ENCODE data around the gene GPR25.

The GPR25 gene

DNA sequence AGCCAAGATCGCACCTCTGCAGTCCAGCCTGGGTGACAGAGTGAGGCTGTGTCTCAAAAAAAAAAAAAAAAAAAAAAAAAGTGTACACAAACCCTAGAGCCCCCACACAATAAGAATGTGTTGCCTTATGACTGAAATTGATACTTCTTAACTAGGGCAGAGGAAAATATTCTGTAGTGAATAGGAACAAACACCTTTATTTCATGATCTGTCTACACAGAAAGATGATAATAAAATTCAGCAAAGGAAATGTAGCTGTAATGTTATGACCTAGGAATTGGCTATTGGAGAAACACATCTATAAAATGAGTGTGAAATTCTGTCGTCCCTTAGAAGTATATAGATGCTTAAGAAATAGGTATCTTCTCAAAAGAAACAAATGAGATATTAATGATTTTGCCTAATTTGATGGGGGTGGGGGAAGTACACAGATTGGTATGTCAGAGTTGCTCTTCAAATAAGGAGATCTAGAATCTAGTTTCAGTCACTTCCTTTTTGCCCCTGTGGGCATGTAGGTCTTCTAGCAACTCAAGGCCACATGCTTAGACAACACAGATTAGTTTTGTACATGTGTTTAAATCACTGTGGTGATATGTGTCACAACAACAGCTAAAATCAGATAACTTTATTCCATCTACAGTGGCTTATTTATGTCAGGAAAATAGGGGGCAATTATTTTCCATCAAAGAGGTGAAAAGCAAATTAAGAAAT, 10.7 kb upstream of the GPR25 start:
- TF ChIP-seq, protein P1, sequence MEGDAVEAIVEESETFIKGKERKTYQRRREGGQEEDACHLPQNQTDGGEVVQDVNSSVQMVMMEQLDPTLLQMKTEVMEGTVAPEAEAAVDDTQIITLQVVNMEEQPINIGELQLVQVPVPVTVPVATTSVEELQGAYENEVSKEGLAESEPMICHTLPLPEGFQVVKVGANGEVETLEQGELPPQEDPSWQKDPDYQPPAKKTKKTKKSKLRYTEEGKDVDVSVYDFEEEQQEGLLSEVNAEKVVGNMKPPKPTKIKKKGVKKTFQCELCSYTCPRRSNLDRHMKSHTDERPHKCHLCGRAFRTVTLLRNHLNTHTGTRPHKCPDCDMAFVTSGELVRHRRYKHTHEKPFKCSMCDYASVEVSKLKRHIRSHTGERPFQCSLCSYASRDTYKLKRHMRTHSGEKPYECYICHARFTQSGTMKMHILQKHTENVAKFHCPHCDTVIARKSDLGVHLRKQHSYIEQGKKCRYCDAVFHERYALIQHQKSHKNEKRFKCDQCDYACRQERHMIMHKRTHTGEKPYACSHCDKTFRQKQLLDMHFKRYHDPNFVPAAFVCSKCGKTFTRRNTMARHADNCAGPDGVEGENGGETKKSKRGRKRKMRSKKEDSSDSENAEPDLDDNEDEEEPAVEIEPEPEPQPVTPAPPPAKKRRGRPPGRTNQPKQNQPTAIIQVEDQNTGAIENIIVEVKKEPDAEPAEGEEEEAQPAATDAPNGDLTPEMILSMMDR (IDR thresholded peaks at IDR 0.05; ENCODE audit: low read depth, low read length) = no peak
- in situ Hi-C loops (cut with HindIII; ENCODE audit: low sequenced_read_pairs) = no loop called here
- no peak for DNase-seq (ENCODE audit: low read depth, low spot score)
- no peak overlapping the region for H3K4me3 ChIP-seq (ENCODE audit: low read depth, low read length)

DNA sequence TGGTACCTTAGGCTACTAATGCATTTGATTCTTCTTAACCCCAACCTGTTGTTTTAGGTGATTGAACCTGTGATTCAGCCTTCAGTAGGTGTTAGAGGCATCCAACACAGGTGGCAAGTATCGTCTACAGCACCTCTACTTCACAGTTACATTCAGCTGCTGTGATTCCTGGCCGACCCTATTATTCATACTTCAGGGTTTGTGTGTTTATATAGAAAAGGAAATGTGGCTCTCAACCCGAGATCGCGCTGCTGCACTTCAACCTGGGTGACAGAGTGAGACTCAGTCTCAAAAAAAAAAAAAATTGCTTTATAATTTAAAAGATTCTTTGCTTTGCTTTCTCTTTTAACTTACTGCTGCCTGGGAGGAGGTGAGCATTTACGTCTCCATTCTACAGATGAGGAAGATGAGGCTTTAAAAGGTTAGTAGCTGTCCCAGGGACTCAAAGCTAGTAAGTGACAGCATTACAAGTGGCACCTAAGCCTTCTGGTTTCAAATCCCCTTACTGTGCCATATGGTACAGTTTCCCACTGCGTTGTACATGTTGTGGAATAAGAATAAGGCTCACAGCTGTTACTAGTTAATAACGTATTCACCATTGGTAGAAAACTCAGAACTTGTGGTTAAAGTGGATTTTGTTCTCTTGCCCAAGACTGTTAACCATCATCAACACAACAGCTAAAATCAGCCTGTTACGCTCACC, 9.9 kb upstream of the GPR25 start:
- TF ChIP-seq, protein P1 (IDR thresholded peaks at IDR 0.05; ENCODE audit: low read depth, low read length) = no peak
- DNase-seq (ENCODE audit: low read depth, low spot score) = no peak
- in situ Hi-C loops (cut with HindIII; ENCODE audit: low sequenced_read_pairs) = no loop called here
- no peak overlapping the region for H3K4me3 ChIP-seq (ENCODE audit: low read depth, low read length)

DNA sequence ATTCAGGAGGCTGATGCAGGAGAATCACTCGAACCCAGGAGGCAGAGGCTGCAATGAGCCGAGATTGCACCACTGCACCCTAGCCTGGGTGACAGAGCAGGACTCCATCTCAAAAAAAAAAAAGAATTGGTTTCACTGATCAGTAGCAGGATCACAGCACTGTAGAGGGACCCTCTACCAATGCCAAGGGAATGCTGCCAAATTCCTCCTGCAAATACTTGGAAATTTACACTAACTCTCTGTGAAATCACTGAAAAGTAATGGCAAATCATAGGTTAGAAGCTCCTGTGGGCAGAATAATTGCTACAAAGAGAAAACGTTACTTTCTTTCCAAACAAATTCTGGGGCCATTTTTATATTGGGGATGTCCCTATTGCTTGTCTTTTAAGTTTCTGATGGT, 6.7 kb upstream of the GPR25 start:
- no peak overlapping the region for H3K4me3 ChIP-seq (ENCODE audit: low read depth, low read length)
- no peak for DNase-seq (ENCODE audit: low read depth, low spot score)
- TF ChIP-seq, protein P1 (IDR thresholded peaks at IDR 0.05; ENCODE audit: low read depth, low read length) = no peak
- in situ Hi-C loops (cut with HindIII; ENCODE audit: low sequenced_read_pairs) = no loop called here

DNA sequence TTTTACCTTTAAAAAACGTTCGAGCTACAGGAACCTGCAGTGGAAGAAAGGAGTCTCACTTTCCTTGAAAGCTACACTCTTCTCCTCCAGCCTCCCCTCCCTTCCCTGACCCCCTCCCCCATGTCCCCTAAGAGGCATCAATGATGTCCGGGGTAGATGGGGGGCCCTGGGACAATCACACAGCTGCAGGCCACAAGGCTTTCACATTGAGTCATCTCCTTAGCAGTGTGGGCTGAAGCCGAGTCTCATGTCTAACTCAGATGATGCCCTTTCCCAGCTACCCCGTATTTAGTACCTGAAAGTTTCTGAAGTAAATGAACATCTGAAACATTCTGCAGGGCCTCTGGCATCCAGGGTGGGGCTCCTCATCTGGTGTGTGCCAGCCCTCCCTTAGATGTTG, 6.3 kb upstream of the GPR25 start:
- H3K4me3 ChIP-seq (ENCODE audit: low read depth, low read length) = no peak overlapping the region
- TF ChIP-seq, protein P1 (IDR thresholded peaks at IDR 0.05; ENCODE audit: low read depth, low read length) = no peak
- DNase-seq (ENCODE audit: low read depth, low spot score) = peak; percentile 24
- in situ Hi-C loops (cut with HindIII; ENCODE audit: low sequenced_read_pairs) = no loop called here

DNA sequence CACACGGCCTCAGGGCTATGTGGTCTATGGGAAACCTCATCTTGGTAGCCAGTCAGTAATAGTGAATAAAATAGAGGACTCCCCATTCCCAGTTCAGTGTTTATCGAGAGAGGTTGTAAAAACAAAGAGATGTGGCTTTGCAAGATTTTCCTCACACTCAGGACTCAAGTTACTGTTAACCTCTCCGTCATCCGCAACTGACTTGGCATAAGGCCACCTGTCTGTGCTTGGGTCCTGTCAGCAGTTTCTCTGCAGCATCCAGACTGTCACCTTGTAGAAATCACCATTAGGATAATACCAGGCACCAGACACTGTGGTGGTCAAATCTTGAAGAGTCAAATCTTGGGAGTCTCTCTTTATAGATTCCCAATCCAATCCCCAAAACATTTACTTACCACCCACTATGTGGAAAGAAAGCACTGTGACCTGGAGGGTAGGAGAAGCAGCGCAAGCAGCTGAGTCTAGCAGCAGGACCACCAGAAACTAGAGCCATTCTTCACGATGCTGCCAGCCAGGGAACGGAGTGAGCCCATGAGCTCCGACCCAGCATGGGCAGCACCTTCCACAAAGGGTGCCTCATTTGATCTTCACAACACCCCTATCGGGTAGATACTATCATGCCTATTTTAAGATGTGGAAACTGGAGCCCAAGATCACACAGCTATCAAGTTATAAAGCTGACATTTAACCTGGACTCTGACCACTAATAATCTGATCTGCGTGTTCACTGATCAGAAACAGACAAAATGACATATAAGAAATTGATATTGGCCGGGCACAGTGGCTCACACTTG, 5.6 kb upstream of the GPR25 start:
- no peak overlapping the region for H3K4me3 ChIP-seq (ENCODE audit: low read depth, low read length)
- in situ Hi-C loops (cut with HindIII; ENCODE audit: low sequenced_read_pairs) = no loop called here
- peak; percentile 51 for DNase-seq (ENCODE audit: low read depth, low spot score)
- TF ChIP-seq, protein P1 (IDR thresholded peaks at IDR 0.05; ENCODE audit: low read depth, low read length) = no peak

DNA sequence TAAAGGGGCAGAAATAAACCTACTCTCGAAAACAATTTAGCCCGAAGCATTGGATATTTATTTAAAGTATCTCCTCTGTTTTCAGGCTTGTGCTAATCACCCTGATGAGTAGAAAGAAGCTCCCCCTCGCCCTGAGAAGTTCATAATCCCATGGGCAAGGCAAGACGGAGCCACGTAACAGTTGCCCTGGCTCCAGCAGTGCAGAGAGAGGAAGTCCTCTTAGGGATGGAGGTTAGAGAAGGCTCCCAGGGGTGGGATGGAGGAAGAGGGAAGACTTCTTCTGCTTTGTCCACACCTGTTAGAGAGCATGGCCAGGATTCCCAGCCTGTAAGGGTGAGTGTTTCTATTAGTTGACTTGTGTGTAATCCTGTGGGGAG, 3.4 kb upstream of the GPR25 start:
- DNase-seq (ENCODE audit: low read depth, low spot score) = no peak
- in situ Hi-C loops (cut with HindIII; ENCODE audit: low sequenced_read_pairs) = no loop called here
- H3K4me3 ChIP-seq (ENCODE audit: low read depth, low read length) = no peak overlapping the region
- TF ChIP-seq, protein P1 (IDR thresholded peaks at IDR 0.05; ENCODE audit: low read depth, low read length) = no peak
